MG63 (cell line): ENCODE data around the gene SUPT4H1. TPM values are rescaled to one million over a fixed set of nuclear protein-coding genes. Genes with fewer than 3 reads are reported as not detected.
A peak's percentile ranks its signal among the peaks of the same experiment; 100 is the strongest.

Source experiments
- DNase-seq: peaks from one replicate; pipeline ENCODE4 v3.0.0-alpha.2; 2020
- H3K27me3 ChIP-seq: fragments of 250-450 bp; sonication (Bioruptor Pico); 2 replicates; pipeline ENCODE4 v1.5.1; 2020; ENCODE audit warnings: mild to moderate bottlenecking, moderate library complexity
- H3K36me3 ChIP-seq: fragments of 250-450 bp; sonication (Bioruptor Pico); 2 replicates; pipeline ENCODE4 v1.5.1; 2020; ENCODE audit warnings: mild to moderate bottlenecking, moderate library complexity
- H3K4me3 ChIP-seq: fragments of 250-450 bp; sonication (Bioruptor Pico); 2 replicates; pipeline ENCODE4 v1.5.1; 2020; ENCODE audit warnings: mild to moderate bottlenecking, moderate library complexity
- H3K9me3 ChIP-seq: fragments of 250-450 bp; sonication (Bioruptor Pico); 2 replicates; pipeline ENCODE4 v1.5.1; 2020; ENCODE audit warnings: mild to moderate bottlenecking, moderate library complexity
- total RNA-seq: library from RNA; depleted of rRNA; stranded (reverse); fragments of >200 nt; shearing (Covaris generic); gene quantifications from 2 replicates; pipeline ENCODE4 v1.2.3, GENCODE V29; 2014; ENCODE audit warnings: low replicate concordance

SUPT4H1 gene
- total RNA-seq, 1 experiment from 2014 or later: 97.2 TPM

- H3K4me3 ChIP-seq: no peak overlapping the region
- no peaks in the 10 kb centered on the region for H3K36me3 ChIP-seq
- DNase-seq: no peak
- no peaks in the 10 kb centered on the region for H3K9me3 ChIP-seq
- H3K27me3 ChIP-seq: no peaks in the 10 kb centered on the region
Observed at GRCh38 chr17:58329035-58329809, 22.8 kb downstream of the SUPT4H1 start.

GRCh38 chr17:58328195-58329034, 23.6 kb downstream of the SUPT4H1 start, which contains the start of gene TSPOAP1:
Gene TSPOAP1 (minus strand): TSS chr17:58328795. CDS start chr17:58327920, 875 bp downstream.
- H3K27me3 ChIP-seq: no peaks in the 10 kb centered on the region
- H3K36me3 ChIP-seq: no peaks in the 10 kb centered on the region

GRCh38 chr17:58327363-58328194, 24.4 kb downstream of the SUPT4H1 start:
- H3K36me3 ChIP-seq: no peaks in the 10 kb centered on the region
- H3K4me3 ChIP-seq: no peak overlapping the region
- H3K27me3 ChIP-seq: no peaks in the 10 kb centered on the region
- DNase-seq: no peak
- no peaks in the 10 kb centered on the region for H3K9me3 ChIP-seq

More at GRCh38 chr17:58328195-58329034, 23.6 kb downstream of the SUPT4H1 start, which contains the start of gene TSPOAP1:
- Histone ChIP-seq H3K9me3 (no peaks in the 10 kb centered on the region), H3K4me3 (no peak within 1 kb of the TSS)
- no peak for DNase-seq

- H3K36me3 ChIP-seq: no peaks in the 10 kb centered on the region
- no peaks in the 10 kb centered on the region for H3K9me3 ChIP-seq
- H3K27me3 ChIP-seq: no peaks in the 10 kb centered on the region
- H3K4me3 ChIP-seq: no peak overlapping the region
- no peak for DNase-seq
Observed at GRCh38 chr17:58326609-58327362, 25.2 kb downstream of the SUPT4H1 start.

- H3K4me3 ChIP-seq: no peak overlapping the region
- H3K36me3 ChIP-seq: no peaks in the 10 kb centered on the region
- no peak for DNase-seq
- H3K9me3 ChIP-seq: no peaks in the 10 kb centered on the region
- no peaks in the 10 kb centered on the region for H3K27me3 ChIP-seq
Observed at GRCh38 chr17:58325976-58326468, 26.0 kb downstream of the SUPT4H1 start.

- Histone ChIP-seq H3K4me3 (no peak overlapping the region), H3K36me3 (no peaks in the 10 kb centered on the region), H3K27me3 (no peaks in the 10 kb centered on the region), H3K9me3 (no peaks in the 10 kb centered on the region)
- no peak for DNase-seq
Observed at GRCh38 chr17:58325289-58325726, 26.7 kb downstream of the SUPT4H1 start.

- peak; percentile 81 for DNase-seq
- Histone ChIP-seq H3K36me3 (no peaks in the 10 kb centered on the region), H3K4me3 (peak overlapping the region; percentile 54), H3K27me3 (no peaks in the 10 kb centered on the region), H3K9me3 (no peaks in the 10 kb centered on the region)
Observed at GRCh38 chr17:58324409-58325288, 27.4 kb downstream of the SUPT4H1 start.

GRCh38 chr17:58324056-58324408, 28.0 kb downstream of the SUPT4H1 start:
- Histone ChIP-seq H3K4me3 (peak overlapping the region; percentile 54), H3K9me3 (no peaks in the 10 kb centered on the region), H3K27me3 (no peaks in the 10 kb centered on the region), H3K36me3 (no peaks in the 10 kb centered on the region)
- DNase-seq: no peak

- H3K36me3 ChIP-seq: no peaks in the 10 kb centered on the region
- DNase-seq: no peak
- peak overlapping the region; percentile 54 for H3K4me3 ChIP-seq
- no peaks in the 10 kb centered on the region for H3K9me3 ChIP-seq
- H3K27me3 ChIP-seq: no peaks in the 10 kb centered on the region
Observed at GRCh38 chr17:58323366-58324055, 28.5 kb downstream of the SUPT4H1 start.

GRCh38 chr17:58322581-58323185, 29.3 kb downstream of the SUPT4H1 start:
- H3K27me3 ChIP-seq: no peaks in the 10 kb centered on the region
- no peaks in the 10 kb centered on the region for H3K9me3 ChIP-seq
- no peak overlapping the region for H3K4me3 ChIP-seq
- H3K36me3 ChIP-seq: no peaks in the 10 kb centered on the region
- no peak for DNase-seq

- H3K36me3 ChIP-seq: no peaks in the 10 kb centered on the region
- no peaks in the 10 kb centered on the region for H3K9me3 ChIP-seq
- DNase-seq: no peak
- no peak overlapping the region for H3K4me3 ChIP-seq
- H3K27me3 ChIP-seq: no peaks in the 10 kb centered on the region
Observed at GRCh38 chr17:58321571-58322525, 30.2 kb downstream of the SUPT4H1 start.

GRCh38 chr17:58320570-58321323, 31.3 kb downstream of the SUPT4H1 start:
- Histone ChIP-seq H3K27me3 (no peaks in the 10 kb centered on the region), H3K9me3 (no peaks in the 10 kb centered on the region), H3K4me3 (no peak overlapping the region), H3K36me3 (no peaks in the 10 kb centered on the region)
- DNase-seq: no peak

- no peaks in the 10 kb centered on the region for H3K9me3 ChIP-seq
- DNase-seq: no peak
- H3K36me3 ChIP-seq: no peaks in the 10 kb centered on the region
- H3K4me3 ChIP-seq: no peak overlapping the region
- H3K27me3 ChIP-seq: no peaks in the 10 kb centered on the region
Observed at GRCh38 chr17:58320163-58320558, 31.8 kb downstream of the SUPT4H1 start.
